ENCODE results near the gene GRIK1. TPM values are rescaled to one million over a fixed set of nuclear protein-coding genes. Genes with fewer than 3 reads are reported as not detected.

GRIK1 gene
- total RNA-seq: under 1 TPM; 0.13 to 0.97 (median 0.38) TPM

- no peaks in the 10 kb centered on the region for H3K36me3 ChIP-seq
- TF ChIP-seq EP300 (IDR thresholded peaks at IDR 0.05): no peak
- TF ChIP-seq POLR2A (IDR thresholded peaks at IDR 0.05): no peak
- TF ChIP-seq POLR2AphosphoS5 (IDR thresholded peaks at IDR 0.05): no peak
- TF ChIP-seq CTCF (IDR thresholded peaks at IDR 0.05): no peak
- H3K27me3 ChIP-seq: peaks cover 48% of the 10 kb centered on the region
- no peak within 1 kb of the TSS for H3K27ac ChIP-seq
- H3K9me3 ChIP-seq: no peaks in the 10 kb centered on the region
- peaks cover 10% of the 10 kb centered on the region for H3K4me1 ChIP-seq
- no peak for DNase-seq (ENCODE audit: low spot score in 2 of 2)
- H3K4me3 ChIP-seq: peak within 1 kb of the TSS; percentile 38
- WGBS: 4% methylated on average over 17 of the region's 17 CpGs
These were observed at the start of gene GRIK1 for GRCh38 chr21:29939924-29940275. Gene GRIK1, minus strand, starts transcription at chr21:29939996.

- no peak for DNase-seq (ENCODE audit: low spot score in 2 of 2)
- Histone ChIP-seq H3K27ac (no peak overlapping the region), H3K4me1 (no peaks in the 10 kb centered on the region), H3K9me3 (no peaks in the 10 kb centered on the region), H3K36me3 (no peaks in the 10 kb centered on the region), H3K4me3 (no peak overlapping the region), H3K27me3 (no peaks in the 10 kb centered on the region)
- WGBS: 80% methylated on average over 4 of the region's 4 CpGs
- TF ChIP-seq CTCF (IDR thresholded peaks at IDR 0.05): no peak
- no peak for TF ChIP-seq POLR2A (IDR thresholded peaks at IDR 0.05)
- no peak for TF ChIP-seq POLR2AphosphoS5 (IDR thresholded peaks at IDR 0.05)
- no peak for TF ChIP-seq EP300 (IDR thresholded peaks at IDR 0.05)
These were observed 48.0 kb upstream of the GRIK1 start for GRCh38 chr21:29987762-29988161.

- 86% methylated on average over 10 of the region's 10 CpGs for WGBS
- TF ChIP-seq EP300 (IDR thresholded peaks at IDR 0.05) (no peak), POLR2A (IDR thresholded peaks at IDR 0.05) (no peak), CTCF (IDR thresholded peaks at IDR 0.05) (no peak), POLR2AphosphoS5 (IDR thresholded peaks at IDR 0.05) (no peak)
- Histone ChIP-seq H3K4me1 (no peaks in the 10 kb centered on the region), H3K27ac (no peak overlapping the region), H3K9me3 (no peaks in the 10 kb centered on the region), H3K36me3 (no peaks in the 10 kb centered on the region), H3K27me3 (no peaks in the 10 kb centered on the region), H3K4me3 (no peak overlapping the region)
- no peak for DNase-seq (ENCODE audit: low spot score in 2 of 2)
These were observed 46.1 kb upstream of the GRIK1 start for GRCh38 chr21:29985866-29986265.

- TF ChIP-seq POLR2A (IDR thresholded peaks at IDR 0.05) (no peak), EP300 (IDR thresholded peaks at IDR 0.05) (no peak), POLR2AphosphoS5 (IDR thresholded peaks at IDR 0.05) (no peak), CTCF (IDR thresholded peaks at IDR 0.05) (no peak)
- no peak overlapping the region for H3K4me3 ChIP-seq
- 87% methylated on average over 1 of the region's 1 CpG for WGBS
- no peaks in the 10 kb centered on the region for H3K36me3 ChIP-seq
- no peak for DNase-seq (ENCODE audit: low spot score in 2 of 2)
- H3K4me1 ChIP-seq: no peaks in the 10 kb centered on the region
- no peaks in the 10 kb centered on the region for H3K9me3 ChIP-seq
- H3K27ac ChIP-seq: no peak overlapping the region
- H3K27me3 ChIP-seq: no peaks in the 10 kb centered on the region
These were observed 39.2 kb upstream of the GRIK1 start for GRCh38 chr21:29979043-29979442.

GRCh38 chr21:29975776-29976175 lies 36.0 kb upstream of the GRIK1 start:
- H3K4me1 ChIP-seq: no peaks in the 10 kb centered on the region
- TF ChIP-seq CTCF (IDR thresholded peaks at IDR 0.05) (no peak), POLR2A (IDR thresholded peaks at IDR 0.05) (no peak), EP300 (IDR thresholded peaks at IDR 0.05) (no peak), POLR2AphosphoS5 (IDR thresholded peaks at IDR 0.05) (no peak)
- DNase-seq (ENCODE audit: low spot score in 2 of 2): no peak
- no peak overlapping the region for H3K4me3 ChIP-seq
- WGBS: 98% methylated on average over 3 of the region's 3 CpGs
- H3K9me3 ChIP-seq: no peaks in the 10 kb centered on the region
- H3K36me3 ChIP-seq: no peaks in the 10 kb centered on the region
- H3K27me3 ChIP-seq: no peaks in the 10 kb centered on the region
- H3K27ac ChIP-seq: no peak overlapping the region

Measured in suprapubic skin (tissue), 4 donors.